Spleen (tissue), 7 donors: ENCODE results near the gene MINDY4.

Source experiments
- CTCF ChIP-seq, 11 experiments: fragments of 200-600 bp in 7 of 11; fragments of 450-650 bp in 4 of 11; sonication (generic) in 4 of 11; IDR thresholded peaks in 8 of 11; conservative IDR thresholded peaks in 3 of 11; 1 replicate in 7 of 11; 2 replicates in 4 of 11; pipeline versions ENCODE4 v1.4.0 to v1.8.0; 2016 to 2021; ENCODE audit warnings: antibody characterized with exemption in 11 of 11, inconsistent platforms in 4 of 11, mild to moderate bottlenecking in 1 of 11
- POLR2A ChIP-seq, 3 donors: fragments of 450-650 bp; IDR thresholded peaks; one replicate each; pipeline ENCODE4 v1.5.1; 2017; ENCODE audit warnings: antibody characterized with exemption in 3 of 3, mild to moderate bottlenecking in 1 of 3
- POLR2AphosphoS5 ChIP-seq, 3 donors: sonication (generic); formaldehyde crosslinking; IDR thresholded peaks; one replicate each; pipeline ENCODE4 v1.5.1; 2017; ENCODE audit warnings: antibody characterized with exemption in 3 of 3
- donor health status: DM: no; HTN: no; CAD: no; lungs with moderate emphysema.
- donor health status: DM: no; HTN: no; CAD: no.
- donor health status: DM: no; HTN: no; CAD: no.

DNA sequence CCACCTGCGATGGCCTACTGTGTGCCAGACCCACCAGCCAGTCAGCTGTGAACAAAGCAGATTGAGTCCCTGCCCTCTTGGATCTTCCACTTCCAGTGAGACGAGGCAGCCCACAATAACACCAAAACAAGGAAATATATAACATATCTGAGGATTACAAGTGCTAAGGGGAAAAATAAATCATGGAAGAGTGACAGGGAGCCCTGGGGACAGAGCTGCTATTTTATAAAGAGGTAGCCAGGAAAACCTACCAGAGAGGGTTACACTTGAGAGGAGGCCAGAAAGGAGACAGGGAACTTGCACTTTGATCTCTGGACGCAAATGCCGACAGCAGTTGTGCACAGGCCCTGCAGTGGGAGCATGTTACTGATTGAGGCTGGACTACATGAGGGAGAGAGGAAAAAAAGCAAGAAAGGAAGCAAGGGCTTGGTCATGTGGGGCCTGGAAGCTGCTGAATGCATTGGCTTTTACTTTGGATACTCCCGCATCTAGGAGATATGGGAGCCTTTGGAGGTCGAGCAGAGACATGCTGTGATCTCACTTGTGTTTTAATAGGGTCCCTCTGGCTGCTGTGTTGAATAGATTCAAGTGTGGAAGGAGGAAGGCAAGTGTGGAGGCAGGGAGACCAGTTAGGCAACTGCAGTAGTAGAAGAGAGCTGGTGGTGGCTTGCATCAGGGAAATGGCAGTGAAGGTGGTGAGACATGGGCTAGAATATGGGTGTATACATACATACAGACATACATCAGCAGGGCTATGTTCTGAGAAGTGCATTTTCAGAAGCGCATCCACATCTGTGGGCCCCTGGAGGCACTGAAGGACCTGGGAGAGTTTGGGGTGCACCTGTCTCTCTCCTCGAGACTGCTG lies 26.2 kb downstream of the MINDY4 start:
- TF ChIP-seq CTCF (IDR thresholded peaks at IDR 0.05 in 8 of 11, conservative IDR thresholded peaks at IDR 0.05 in 3 of 11), result no peak
- TF ChIP-seq POLR2AphosphoS5 (IDR thresholded peaks at IDR 0.05), result no peak
- TF ChIP-seq POLR2A (IDR thresholded peaks at IDR 0.05), result no peak
